Colonic mucosa (tissue), 4 donors: ENCODE results near the gene NMBR. TPM values are rescaled to one million over a fixed set of nuclear protein-coding genes. Genes with fewer than 3 reads are reported as not detected.

Experiments used
- DNase-seq: peaks from one replicate; pipeline ENCODE4 v3.0.0-alpha.2; 2020
- H3K27ac ChIP-seq: fragments of 200-600 bp; one replicate; pipeline ENCODE4 v1.8.0; 2021
- H3K27me3 ChIP-seq: fragments of 200-600 bp; one replicate; pipeline ENCODE4 v1.8.0; 2021
- H3K36me3 ChIP-seq: fragments of 200-600 bp; one replicate; pipeline ENCODE4 v1.8.0; 2021
- H3K4me1 ChIP-seq: fragments of 200-600 bp; one replicate; pipeline ENCODE4 v1.8.0; 2021; ENCODE audit warnings: mild to moderate bottlenecking
- H3K4me3 ChIP-seq: fragments of 200-600 bp; one replicate; pipeline ENCODE4 v1.8.0; 2021
- H3K9ac ChIP-seq, 2 donors: one replicate each; pipeline ENCODE4 v1.7.0; 2013; ENCODE audit warnings: control low read depth in 2 of 2, low read depth in 2 of 2, low read length in 2 of 2
- H3K9me3 ChIP-seq: fragments of 200-600 bp; one replicate; pipeline ENCODE4 v1.8.0; 2021
- CTCF ChIP-seq: fragments of 200-600 bp; IDR thresholded peaks from one replicate; pipeline ENCODE4 v1.8.0; 2022; ENCODE audit warnings: antibody characterized with exemption, mild to moderate bottlenecking
- intact Hi-C: fragments of 100-400 bp; cut with DNase I; formaldehyde crosslinking; loops from one replicate; pipeline ENCODE4 v1.14.1; 2022
- total RNA-seq, 2 donors: library from RNA; stranded (reverse); fragmentation: NEBNext Ultra II Directional in 1 of 2; extraction: Animal tissue kit (Norgen Biotek cat#: 25700) in 1 of 2; gene quantifications; one replicate each; pipeline ENCODE4 v1.2.1, GENCODE V29; 2021
- donor health status: healthy.
- donor health status: DM: no; HTN: no; CAD: no.
- donor health status: DM: no; HTN: no; CAD: no.

Gene NMBR
- total RNA-seq, 2 donors from 2014 or later = not detected

GRCh38 chr6:142048593-142048980 is 98.3 kb downstream of the NMBR start:
- no peak for TF ChIP-seq CTCF
- Histone ChIP-seq H3K9ac (no peak overlapping the region), H3K4me3 (no peak overlapping the region), H3K27ac (no peak overlapping the region), H3K4me1 (no peaks in the 10 kb centered on the region), H3K27me3 (no peaks in the 10 kb centered on the region), H3K36me3 (no peaks in the 10 kb centered on the region), H3K9me3 (no peaks in the 10 kb centered on the region)
- no peak for DNase-seq
- intact Hi-C loops = no loop called here

- H3K27ac ChIP-seq = no peak overlapping the region
- no peak for TF ChIP-seq CTCF
- no peaks in the 10 kb centered on the region for H3K27me3 ChIP-seq
- H3K36me3 ChIP-seq = no peaks in the 10 kb centered on the region
- H3K9ac ChIP-seq = no peak overlapping the region
- intact Hi-C loops = no loop called here
- no peaks in the 10 kb centered on the region for H3K9me3 ChIP-seq
- DNase-seq = no peak
- H3K4me1 ChIP-seq = no peaks in the 10 kb centered on the region
- H3K4me3 ChIP-seq = no peak overlapping the region
Measured at GRCh38 chr6:142047934-142048592, 98.9 kb downstream of the NMBR start.

GRCh38 chr6:142045380-142046278 is 101.3 kb downstream of the NMBR start:
- TF ChIP-seq CTCF = no peak
- no peaks in the 10 kb centered on the region for H3K27me3 ChIP-seq
- no peak for DNase-seq
- H3K4me1 ChIP-seq = no peaks in the 10 kb centered on the region
- H3K27ac ChIP-seq = no peak overlapping the region
- no peak overlapping the region for H3K9ac ChIP-seq
- intact Hi-C loops = no loop called here
- H3K9me3 ChIP-seq = no peaks in the 10 kb centered on the region
- H3K4me3 ChIP-seq = no peak overlapping the region
- H3K36me3 ChIP-seq = no peaks in the 10 kb centered on the region

- Histone ChIP-seq H3K9ac (no peak overlapping the region), H3K27me3 (no peaks in the 10 kb centered on the region), H3K4me1 (no peaks in the 10 kb centered on the region), H3K36me3 (no peaks in the 10 kb centered on the region), H3K27ac (no peak overlapping the region), H3K4me3 (no peak overlapping the region), H3K9me3 (no peaks in the 10 kb centered on the region)
- intact Hi-C loops = no loop called here
- no peak for TF ChIP-seq CTCF
- DNase-seq = no peak
Measured at GRCh38 chr6:142035890-142036289, 111.0 kb downstream of the NMBR start.

GRCh38 chr6:142031035-142031434 is 115.9 kb downstream of the NMBR start:
- TF ChIP-seq CTCF = no peak
- Histone ChIP-seq H3K36me3 (no peaks in the 10 kb centered on the region), H3K9me3 (no peaks in the 10 kb centered on the region), H3K27me3 (no peaks in the 10 kb centered on the region), H3K9ac (no peak overlapping the region), H3K4me1 (no peaks in the 10 kb centered on the region), H3K27ac (no peak overlapping the region), H3K4me3 (no peak overlapping the region)
- intact Hi-C loops = no loop called here
- DNase-seq = no peak
